ENCODE measurements around the gene HDAC9.

The HDAC9 gene

GRCh38 chr7:18468795-18469194 is 26.8 kb upstream of the HDAC9 start:
- no peaks in the 10 kb centered on the region for H3K36me3 ChIP-seq (ENCODE audit: control insufficient read depth, insufficient read depth, low read length)
- no peak for TF ChIP-seq CTCF (IDR thresholded peaks at IDR 0.05; ENCODE audit: insufficient read depth, low read length, poor library complexity, severe bottlenecking)
- H3K4me3 ChIP-seq (replicated peaks; ENCODE audit: low read depth, low read length): no peak overlapping the region
- DNase-seq (ENCODE audit: extremely low read depth, insufficient read length): no peak
- H3K27me3 ChIP-seq (replicated peaks; ENCODE audit: control insufficient read depth, insufficient read depth, low read length): no peaks in the 10 kb centered on the region

- H3K27me3 ChIP-seq (replicated peaks; ENCODE audit: control insufficient read depth, insufficient read depth, low read length): no peaks in the 10 kb centered on the region
Observed at GRCh38 chr7:18469316-18469715, 26.2 kb upstream of the HDAC9 start.

GRCh38 chr7:18471476-18472160 is 23.9 kb upstream of the HDAC9 start:
- TF ChIP-seq CTCF (IDR thresholded peaks at IDR 0.05; ENCODE audit: insufficient read depth, low read length, poor library complexity, severe bottlenecking): no peak
- Histone ChIP-seq H3K27me3 (replicated peaks; ENCODE audit: control insufficient read depth, insufficient read depth, low read length) (no peaks in the 10 kb centered on the region), H3K4me3 (replicated peaks; ENCODE audit: low read depth, low read length) (no peak overlapping the region), H3K36me3 (ENCODE audit: control insufficient read depth, insufficient read depth, low read length) (no peaks in the 10 kb centered on the region)
- no peak for DNase-seq (ENCODE audit: extremely low read depth, insufficient read length)

More at GRCh38 chr7:18469316-18469715, 26.2 kb upstream of the HDAC9 start:
- DNase-seq (ENCODE audit: extremely low read depth, insufficient read length): no peak
- no peaks in the 10 kb centered on the region for H3K36me3 ChIP-seq (ENCODE audit: control insufficient read depth, insufficient read depth, low read length)
- no peak for TF ChIP-seq CTCF (IDR thresholded peaks at IDR 0.05; ENCODE audit: insufficient read depth, low read length, poor library complexity, severe bottlenecking)
- H3K4me3 ChIP-seq (replicated peaks; ENCODE audit: low read depth, low read length): no peak overlapping the region

- no peak overlapping the region for H3K4me3 ChIP-seq (replicated peaks; ENCODE audit: low read depth, low read length)
- no peaks in the 10 kb centered on the region for H3K27me3 ChIP-seq (replicated peaks; ENCODE audit: control insufficient read depth, insufficient read depth, low read length)
- no peaks in the 10 kb centered on the region for H3K36me3 ChIP-seq (ENCODE audit: control insufficient read depth, insufficient read depth, low read length)
- DNase-seq (ENCODE audit: extremely low read depth, insufficient read length): no peak
- no peak for TF ChIP-seq CTCF (IDR thresholded peaks at IDR 0.05; ENCODE audit: insufficient read depth, low read length, poor library complexity, severe bottlenecking)
Observed at GRCh38 chr7:18472161-18472483, 23.4 kb upstream of the HDAC9 start.

- no peak for DNase-seq (ENCODE audit: extremely low read depth, insufficient read length)
Observed at GRCh38 chr7:18473119-18473518, 22.4 kb upstream of the HDAC9 start.

More at GRCh38 chr7:18473119-18473518, 22.4 kb upstream of the HDAC9 start:
- Histone ChIP-seq H3K36me3 (ENCODE audit: control insufficient read depth, insufficient read depth, low read length) (no peaks in the 10 kb centered on the region), H3K27me3 (replicated peaks; ENCODE audit: control insufficient read depth, insufficient read depth, low read length) (no peaks in the 10 kb centered on the region), H3K4me3 (replicated peaks; ENCODE audit: low read depth, low read length) (no peak overlapping the region)
- TF ChIP-seq CTCF (IDR thresholded peaks at IDR 0.05; ENCODE audit: insufficient read depth, low read length, poor library complexity, severe bottlenecking): no peak
